NB4 (cell line): ENCODE data around the gene CCR7.

Experiments used
- DNase-seq: peaks from one replicate; pipeline ENCODE4 v3.0.0; 2010; ENCODE audit warnings: low read depth
- H3K4me3 ChIP-seq: one replicate; pipeline ENCODE4 v1.5.1; 2011; ENCODE audit warnings: mild to moderate bottlenecking, low read depth, low read length, moderate library complexity
- CTCF ChIP-seq: IDR thresholded peaks from one replicate; pipeline ENCODE4 v1.5.1; 2012; ENCODE audit warnings: low read depth, low read length
- MYC ChIP-seq: IDR thresholded peaks from 2 replicates; pipeline ENCODE4 v1.6.1; 2011; ENCODE audit warnings: low read depth, low read length
- POLR2A ChIP-seq: IDR thresholded peaks from 2 replicates; pipeline ENCODE4 v1.6.1; 2011; ENCODE audit warnings: mild to moderate bottlenecking; ENCODE audit not compliant: insufficient read length; ENCODE audit errors: extremely low read depth
- TF ChIP-seq, protein P1 (sequence below): IDR thresholded peaks from 2 replicates; pipeline ENCODE4 v1.6.1; 2011; ENCODE audit warnings: low read depth, low read length

The CCR7 gene

DNA sequence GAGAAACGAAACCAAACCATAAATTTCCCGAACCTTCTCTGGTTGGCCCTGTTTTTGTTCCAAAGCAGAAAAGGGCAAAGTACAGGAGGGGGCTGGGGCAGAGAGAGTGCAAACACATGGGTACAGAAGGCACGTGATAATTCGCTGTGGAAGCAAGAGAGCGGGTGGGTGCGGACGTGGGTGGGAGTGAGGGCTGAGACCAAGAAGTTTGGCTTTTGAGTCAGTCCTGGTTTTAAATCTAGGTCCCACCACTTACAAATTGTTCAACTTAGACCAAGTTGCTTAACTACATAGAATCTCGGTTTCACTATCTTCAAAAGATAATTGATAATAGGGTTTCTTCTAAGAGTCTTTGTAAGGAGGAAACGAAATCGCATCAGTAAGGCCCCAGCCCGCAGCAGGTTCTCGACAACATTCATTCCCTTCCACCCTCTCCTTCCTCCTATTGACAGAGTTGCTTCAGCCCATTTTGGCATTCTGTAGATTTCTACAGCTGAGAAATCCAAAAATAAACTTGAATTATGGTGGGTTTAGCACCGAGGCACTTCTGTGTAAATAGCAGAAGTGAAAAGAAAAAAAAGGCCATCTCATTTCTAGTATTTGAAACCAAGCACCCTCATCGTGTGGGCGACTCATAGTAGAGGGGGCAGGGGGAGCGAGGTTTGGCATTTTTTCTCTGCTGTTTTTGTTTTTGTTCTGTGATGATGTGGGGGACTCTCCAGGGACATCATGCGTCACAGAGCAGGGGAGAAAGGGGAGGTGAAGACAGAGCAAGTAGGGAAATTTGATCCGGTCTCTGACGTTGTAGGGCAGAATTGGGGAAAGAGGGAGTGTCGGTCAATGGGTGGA, 33.6 kb upstream of the CCR7 start:
- no peak overlapping the region for H3K4me3 ChIP-seq
- peak; percentile 27 for DNase-seq
- no peak for TF ChIP-seq CTCF
- no peak for TF ChIP-seq POLR2A

- DNase-seq: no peak
- TF ChIP-seq, protein P1, sequence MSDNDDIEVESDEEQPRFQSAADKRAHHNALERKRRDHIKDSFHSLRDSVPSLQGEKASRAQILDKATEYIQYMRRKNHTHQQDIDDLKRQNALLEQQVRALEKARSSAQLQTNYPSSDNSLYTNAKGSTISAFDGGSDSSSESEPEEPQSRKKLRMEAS: no peak
- TF ChIP-seq CTCF (no peak), MYC (no peak), POLR2A (no peak)
- H3K4me3 ChIP-seq: no peak overlapping the region
Measured at GRCh38 chr17:40598301-40598618, 33.0 kb upstream of the CCR7 start.

- TF ChIP-seq CTCF (no peak), MYC (no peak), POLR2A (no peak)
- TF ChIP-seq, protein P1: no peak
- H3K4me3 ChIP-seq: no peak overlapping the region
- DNase-seq: no peak
Measured at GRCh38 chr17:40597556-40598300, 32.5 kb upstream of the CCR7 start.

GRCh38 chr17:40597156-40597555, 31.9 kb upstream of the CCR7 start:
- no peak for TF ChIP-seq POLR2A
- TF ChIP-seq MYC: no peak
- DNase-seq: no peak
- no peak overlapping the region for H3K4me3 ChIP-seq

DNA sequence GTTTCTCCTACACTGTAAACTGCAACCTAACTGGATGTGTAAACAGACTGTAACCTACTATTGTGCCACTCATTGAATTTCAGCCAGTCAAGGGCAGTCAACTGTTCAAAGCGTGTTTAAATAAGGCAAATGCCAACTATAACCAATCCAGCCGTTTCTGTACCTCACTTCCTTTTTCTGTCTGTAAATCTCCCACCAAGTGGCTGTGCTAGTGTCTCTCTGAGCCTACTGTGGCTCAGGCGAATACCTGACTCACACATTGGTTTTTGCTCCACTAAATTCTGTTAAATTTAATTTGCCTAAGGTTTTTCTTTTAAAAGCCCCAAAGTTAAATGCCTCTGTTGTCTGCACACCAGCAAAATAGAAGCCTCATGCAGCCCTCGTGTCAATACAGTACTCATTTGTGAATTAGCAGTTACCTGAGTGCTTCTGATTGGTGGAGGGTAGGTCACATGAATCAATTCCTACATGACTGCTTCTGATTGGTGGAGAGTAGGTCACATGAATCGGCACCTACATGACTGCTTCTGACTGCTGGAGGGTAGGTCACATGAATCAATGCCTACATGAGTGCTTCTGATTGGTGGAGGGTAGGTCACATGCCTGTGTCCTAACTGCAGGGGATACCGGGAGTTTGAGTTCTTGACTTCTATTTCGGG, 31.1 kb upstream of the CCR7 start:
- no peak for TF ChIP-seq MYC
- TF ChIP-seq, protein P1: peak; percentile 12; the same call in 1 of the 2 replicates
- no peak overlapping the region for H3K4me3 ChIP-seq
- DNase-seq: peak; percentile 32

DNA sequence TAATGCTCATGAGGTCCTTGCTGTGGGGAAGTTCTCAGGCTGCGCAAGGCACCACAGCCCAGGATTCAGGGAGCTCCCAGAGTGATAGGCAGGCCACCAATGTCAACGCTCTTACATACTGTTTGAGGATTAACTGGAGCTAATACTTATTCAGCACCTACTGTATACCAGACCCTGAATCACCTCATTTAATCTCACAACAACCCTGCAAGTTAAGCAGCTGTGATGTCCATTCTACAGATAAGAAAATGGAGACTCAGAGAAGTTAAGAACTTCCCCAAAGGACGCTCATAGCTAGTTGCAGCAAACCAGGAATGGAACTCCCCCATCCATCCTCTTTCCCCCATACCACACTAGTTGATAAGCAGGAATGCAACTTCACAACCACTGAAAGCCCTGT, 25.5 kb upstream of the CCR7 start:
- TF ChIP-seq MYC (no peak), POLR2A (no peak), CTCF (no peak)
- TF ChIP-seq, protein P1: no peak
- H3K4me3 ChIP-seq: no peak overlapping the region
- no peak for DNase-seq
